HuH-7 (cell line): ENCODE data around the gene SMG1.
"Not testable (repeated sequence)": the region's sequence is repeated elsewhere in the genome, so short reads cannot be mapped to it uniquely, and the experiment has no call there.

Experiments used
- DNase-seq: peaks from one replicate; pipeline ENCODE4 v3.0.0; 2011; ENCODE audit warnings: low spot score

The SMG1 gene

DNA sequence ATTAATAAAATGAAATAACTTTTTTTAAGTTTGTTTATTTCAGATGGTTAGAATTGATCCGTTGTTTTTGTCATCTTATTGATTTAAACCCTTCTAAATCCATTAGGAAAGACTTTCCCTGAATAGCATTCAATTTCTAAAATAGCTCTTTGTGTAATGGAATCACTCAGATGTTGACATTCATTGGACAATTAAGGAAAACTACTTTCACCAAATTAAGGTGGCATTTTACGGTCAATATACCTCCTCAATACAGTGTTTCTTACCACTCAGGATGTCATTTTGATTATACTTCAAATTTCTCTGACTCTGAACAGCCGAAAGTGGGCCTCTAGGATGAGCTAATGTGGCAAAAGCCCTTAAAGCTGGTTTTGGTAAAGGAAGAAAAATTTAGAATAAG, 126.7 kb downstream of the SMG1 start:
- DNase-seq, result no peak

DNA sequence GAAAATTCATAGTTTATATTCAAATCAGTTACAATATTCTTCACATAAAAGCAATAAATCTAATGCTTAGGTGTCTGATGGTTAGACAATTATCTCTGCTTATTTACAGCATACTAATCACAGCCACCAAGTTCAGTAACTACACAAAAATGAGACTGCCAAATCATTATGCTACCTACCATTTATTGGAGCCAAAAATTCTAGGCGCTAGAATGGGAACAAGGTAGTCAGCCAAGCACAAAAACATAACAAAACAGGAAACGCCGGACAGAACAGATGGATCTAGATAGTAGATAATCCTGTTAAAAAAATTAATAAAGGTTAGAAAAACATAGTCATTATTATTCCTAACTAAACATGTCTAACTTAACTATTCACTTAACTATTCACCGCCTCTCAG, 128.5 kb downstream of the SMG1 start:
- DNase-seq, result no peak

DNA sequence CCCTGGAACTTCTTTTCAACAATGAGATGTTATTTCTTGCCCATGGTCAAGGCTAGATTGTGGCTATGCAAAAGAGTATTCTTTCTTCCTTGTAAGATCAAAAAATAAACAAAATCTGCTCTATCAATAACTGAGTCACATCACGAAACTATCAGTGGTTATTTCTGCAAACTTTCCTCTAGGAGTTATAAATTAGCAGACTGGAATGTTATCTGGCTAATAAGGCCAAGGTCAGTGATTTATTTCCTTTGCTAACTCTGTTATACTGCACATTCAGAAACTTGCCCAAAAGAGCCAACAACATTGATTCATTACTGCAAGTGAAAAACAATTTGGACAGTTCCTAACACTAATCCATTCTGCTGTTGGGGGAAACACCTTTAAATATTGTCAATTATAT, 129.8 kb downstream of the SMG1 start:
- DNase-seq, result no peak

DNA sequence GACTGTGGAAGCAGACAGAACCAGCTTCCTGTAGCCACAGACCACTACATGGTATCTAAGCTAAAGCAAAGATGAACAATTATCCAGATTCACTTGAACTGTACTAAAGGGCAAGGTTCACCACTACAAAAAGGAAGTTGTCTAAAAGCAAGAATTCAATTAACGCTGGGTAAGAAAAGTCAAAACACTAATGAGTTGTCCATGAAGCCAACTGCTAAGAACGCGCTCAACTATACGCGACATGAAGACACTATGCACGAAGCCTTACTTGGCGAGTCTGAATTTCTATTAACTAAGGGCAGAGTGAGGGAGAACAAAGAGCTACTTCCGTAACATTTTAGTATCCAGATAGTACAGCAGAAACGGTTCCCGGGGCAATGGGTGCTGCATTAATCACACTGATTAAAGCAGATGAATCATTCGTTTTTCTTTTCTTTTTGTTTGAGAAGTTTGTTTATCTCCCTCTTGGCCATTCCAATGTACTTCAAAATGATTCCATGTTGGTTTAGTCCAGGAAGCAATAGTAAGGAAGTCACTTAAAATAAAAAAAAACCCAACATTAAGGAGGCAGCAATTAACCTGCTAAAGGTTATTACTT, 133.3 kb downstream of the SMG1 start:
- no peak for DNase-seq

DNA sequence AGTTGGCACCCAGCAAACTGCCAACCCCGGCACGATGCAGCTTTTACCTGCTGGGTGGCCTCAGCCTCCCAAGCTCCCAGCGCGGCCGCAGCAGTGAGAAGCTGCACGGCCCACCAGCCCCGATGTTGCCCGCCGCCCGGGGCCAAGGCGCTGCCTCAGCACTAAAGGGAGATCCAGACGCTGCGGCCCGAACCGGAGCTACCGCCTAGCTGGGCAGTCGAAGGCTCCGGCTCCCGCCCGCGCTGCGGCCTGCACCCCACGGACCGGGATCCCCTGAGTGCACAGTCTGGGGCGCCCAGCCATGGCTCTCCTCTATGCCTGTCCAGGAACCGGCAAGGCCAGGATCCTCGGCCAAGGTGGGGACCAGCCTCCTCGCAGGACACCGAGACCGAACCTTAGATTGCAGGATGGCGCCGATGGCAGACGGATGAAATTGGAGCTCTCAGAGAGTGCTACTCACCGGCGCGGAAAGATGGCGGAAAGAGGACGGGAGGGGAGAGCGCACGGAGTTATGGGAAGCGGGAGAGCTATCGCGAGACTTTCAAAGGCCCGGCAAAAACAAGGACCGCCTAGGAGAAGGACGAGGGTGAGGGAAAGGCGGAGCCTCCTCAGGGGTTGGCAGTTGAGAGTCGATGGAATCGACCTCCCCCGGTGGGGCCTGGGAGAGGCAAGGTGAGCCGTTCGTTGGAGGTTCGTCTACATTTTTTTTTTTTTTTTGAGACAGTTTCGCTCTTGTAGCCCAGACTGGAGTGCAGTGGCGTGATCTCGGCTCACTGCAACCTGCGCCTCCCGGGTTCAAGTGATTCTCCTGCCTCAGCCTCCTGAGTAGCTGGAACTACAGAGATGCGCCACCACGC, 136.1 kb downstream of the SMG1 start, which contains the start of gene RPS15A:
Gene RPS15A (minus strand): TSS at position 485 of the 857 bp plus-strand sequence. CDS start 1,221 bp downstream, outside the sequence.
- DNase-seq, result peak; percentile 94

DNA sequence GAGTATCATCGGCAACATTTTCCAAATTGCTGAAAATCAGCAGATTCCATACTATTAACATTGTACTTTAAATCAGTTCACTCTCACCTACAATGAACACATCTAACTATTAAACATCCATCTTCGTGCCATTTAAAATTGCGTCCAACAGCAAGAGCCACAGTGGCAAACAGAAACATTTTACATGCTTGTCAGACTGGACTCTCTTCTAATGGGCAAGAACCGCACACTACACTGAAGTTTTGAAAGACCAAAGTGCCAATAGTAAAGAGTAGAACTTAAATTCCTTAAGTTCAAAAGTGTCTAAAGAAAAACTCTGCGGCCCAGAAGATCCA, 136.7 kb downstream of the SMG1 start:
- DNase-seq, result no peak

DNA sequence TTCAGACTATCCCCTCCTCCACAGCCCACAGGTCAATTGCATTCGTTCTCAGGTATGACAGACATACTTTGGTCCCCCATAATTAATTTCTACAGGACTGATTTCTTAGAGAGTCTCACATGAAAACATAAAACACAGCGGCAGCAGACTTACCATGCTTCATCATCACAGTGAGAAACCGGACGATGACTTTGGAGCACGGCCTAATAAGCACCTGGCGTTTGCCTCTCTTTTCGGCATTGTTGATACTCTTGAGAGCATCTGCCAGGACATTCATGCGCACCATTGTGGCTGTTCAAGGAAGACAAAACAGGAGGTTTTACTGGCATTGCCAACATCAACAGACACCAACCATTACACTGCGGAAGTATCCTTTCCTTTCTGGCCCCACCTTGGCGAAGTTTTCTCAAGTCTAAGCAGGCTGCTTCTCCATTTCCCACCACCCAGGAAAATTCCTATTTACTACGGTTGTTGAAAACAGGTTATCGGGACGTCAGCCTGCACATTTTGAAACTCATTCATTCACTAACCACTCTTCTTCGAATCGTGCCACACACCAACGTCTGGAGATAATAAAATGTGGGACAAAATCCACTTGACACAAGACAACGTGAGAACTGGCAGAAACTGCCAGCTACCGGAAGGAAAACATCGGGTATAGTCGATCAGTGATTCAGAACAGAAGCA, 137.2 kb downstream of the SMG1 start:
- DNase-seq, result no peak

DNA sequence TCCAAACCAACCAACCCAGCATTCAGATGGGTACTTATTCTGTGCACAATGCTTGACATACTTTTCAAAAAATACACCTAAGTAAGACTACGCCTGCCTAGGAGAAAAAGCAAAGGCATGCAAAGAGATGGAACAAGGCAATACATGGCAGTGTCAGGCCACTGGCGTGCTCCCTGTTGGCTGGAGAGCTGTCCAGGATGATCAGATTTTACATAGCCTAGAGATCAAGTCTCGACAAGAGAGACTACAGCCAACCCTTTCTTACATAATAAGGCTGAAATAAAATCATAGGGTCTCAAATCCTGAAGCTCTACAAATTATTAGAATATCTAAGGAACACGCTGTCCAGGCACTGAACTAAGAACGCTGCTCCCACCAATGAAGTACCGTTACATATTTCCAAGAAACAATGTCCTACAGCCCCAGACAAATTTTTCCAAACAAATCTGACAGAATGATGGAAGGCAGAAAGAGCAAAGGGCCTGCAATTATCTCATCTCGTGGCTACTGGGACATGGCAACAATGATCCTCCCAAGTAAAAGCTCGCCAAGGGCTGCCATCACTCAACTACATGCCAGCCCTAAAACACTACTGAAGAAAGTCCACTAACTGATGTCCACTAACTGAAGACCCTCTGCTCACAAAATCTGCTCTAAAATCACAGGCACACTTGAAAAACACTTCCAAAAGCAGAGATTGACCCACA, 141.1 kb downstream of the SMG1 start:
- DNase-seq, result no peak

DNA sequence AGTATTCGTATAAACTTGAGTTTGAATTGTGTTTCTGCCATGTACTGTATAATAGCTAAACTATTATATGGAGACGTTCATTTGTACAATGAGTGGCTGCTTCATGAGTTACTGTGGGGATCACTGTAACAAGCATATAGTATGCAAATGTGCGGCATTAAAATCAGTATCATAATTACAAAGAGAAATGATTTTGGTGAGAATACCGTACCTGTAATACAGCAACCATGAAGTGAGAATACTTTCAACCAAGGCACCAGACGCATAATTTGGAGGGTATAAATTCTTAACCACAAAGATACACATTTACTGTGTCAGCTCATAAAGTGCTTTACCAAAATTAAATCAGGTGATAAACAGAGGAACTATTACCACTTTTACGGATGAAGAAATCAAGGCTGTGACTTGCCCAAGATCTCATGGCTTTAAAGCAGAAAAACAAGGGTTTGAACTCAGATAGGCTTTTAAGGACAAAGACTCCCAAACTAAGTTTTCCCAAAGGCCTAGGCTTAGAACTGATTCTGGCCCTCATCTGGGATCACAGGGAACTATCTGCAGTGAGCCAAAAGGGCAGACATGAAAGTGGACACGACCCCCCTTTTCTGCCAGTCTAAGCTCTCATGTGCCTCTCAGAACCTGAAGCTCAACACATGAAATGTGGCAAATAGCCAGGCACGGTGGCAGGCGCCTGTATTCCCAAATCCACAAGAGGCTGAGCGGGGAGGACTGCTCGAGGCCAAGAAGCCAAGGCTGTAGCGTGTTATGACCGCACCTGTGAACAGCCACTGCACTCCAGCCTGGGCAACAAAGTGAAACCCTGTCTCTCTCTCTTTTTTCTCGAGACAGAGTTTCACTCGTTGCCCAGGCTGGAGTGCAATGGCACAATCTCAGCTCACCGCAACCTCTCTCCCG, 142.5 kb downstream of the SMG1 start:
- DNase-seq, result no peak

DNA sequence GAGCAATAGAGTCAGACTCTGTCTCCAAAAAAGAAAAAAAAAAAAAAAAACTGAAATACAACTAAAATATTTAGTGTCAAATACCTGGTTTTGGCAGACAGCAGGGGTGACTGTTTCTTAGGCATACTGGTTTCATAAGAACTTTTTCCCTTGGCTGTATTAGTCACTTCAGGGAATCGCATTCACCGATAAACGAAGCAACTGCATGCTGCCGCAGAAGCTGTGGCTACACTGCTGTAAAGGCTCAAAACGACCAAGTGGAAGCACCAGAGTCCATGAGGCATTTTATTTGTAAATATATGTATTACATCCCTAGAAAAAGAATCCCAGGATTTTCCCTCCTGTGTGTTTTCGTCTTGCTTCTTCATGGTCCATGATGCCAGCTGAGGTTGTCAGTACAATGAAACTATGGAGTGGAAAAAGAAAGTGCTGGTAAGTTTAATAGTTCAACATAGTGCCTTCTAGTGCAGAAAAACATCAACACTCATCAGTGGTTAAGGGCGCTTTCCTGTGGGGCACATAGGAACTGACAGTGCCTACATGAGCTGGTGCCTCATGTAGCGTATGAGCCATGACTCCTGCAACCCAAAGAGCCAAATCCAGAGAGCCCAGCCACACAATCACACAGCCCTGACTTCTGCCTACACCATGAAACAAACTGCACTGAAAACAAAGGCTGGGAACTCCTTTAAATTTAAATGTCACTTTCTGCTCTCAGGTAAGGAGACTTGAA, 143.3 kb downstream of the SMG1 start:
- no peak for DNase-seq

DNA sequence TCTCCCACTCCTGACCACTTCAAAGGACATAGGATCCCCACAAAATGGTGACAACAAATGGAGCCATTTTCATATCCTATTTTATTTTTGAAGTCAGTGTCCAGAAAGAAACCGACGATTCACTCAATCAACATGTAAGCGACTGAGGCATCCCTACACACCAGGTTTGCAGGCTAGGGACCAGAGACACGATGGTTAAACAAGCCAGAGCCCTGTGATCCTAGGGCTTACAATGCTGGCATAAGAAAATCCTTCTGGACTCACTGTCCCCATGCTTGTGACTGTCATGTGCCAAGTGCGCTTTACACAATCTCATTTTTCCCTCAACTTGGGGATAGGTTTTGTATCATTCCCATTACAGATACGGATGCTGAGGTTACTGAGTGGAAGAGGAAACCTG, 145.0 kb downstream of the SMG1 start:
- not testable (repeated sequence) for DNase-seq

DNA sequence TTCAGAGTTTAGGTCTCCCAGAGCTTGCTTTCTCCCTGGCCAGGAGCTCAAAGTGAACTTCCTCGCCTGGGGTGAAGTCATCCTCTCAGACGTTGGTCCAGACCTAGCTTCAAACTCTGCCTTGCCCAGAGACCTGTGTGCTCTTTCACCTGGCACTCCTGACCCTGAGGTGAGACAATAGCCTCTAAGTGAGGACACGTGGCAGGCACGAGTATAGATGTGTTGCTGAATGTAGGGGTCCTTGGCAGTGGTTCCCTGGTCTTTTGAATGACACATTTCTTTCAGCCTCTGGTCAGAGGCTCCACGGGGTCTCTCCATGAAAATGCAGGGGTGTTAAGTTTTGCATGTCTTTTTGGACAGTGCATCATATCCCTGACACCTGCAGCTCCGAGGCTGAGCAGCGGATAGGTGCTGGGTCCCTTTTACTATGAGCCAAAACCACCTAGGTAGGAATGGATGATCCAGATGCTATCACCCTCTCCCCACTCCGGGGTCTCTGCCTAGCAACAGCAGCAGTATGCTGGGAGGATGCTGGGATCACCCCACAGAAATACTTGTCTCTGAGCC, 145.7 kb downstream of the SMG1 start:
- DNase-seq, result not testable (repeated sequence)

DNA sequence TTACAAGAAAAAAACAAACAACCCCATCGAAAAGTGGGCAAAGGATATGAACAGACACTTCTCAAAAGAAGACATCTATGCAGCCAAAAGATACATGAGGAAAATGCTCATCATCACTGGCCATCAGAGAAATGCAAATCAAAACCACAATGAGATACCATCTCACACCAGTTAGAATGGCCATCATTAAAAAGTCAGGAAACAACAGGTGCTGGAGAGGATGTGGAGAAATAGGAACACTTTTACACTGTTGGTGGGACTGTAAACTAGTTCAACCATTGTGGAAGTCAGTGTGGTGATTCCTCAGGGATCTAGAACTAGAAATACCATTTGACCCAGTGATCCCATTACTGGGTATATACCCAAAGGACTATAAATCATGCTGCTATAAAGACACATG, 148.5 kb downstream of the SMG1 start:
- DNase-seq, result not testable (repeated sequence)

DNA sequence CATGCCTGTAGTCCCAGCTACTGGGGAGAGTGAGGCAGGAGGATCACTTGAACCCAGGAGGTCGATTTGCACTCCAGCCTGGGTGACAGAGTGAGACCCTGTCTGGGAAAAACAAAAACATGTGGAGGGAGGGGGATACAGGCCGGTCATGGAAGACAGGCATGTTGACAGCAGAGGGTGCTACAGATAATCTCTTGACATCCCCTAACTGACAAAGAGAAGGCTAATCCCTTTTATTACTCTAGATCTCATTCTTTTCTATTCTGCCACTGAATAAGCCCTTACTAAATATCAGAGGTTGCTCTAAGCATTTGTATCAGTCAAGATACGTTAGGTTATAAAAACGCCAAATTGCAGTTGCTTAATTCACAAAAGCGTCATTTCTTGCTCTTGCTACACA, 149.9 kb downstream of the SMG1 start:
- DNase-seq, result not testable (repeated sequence)

DNA sequence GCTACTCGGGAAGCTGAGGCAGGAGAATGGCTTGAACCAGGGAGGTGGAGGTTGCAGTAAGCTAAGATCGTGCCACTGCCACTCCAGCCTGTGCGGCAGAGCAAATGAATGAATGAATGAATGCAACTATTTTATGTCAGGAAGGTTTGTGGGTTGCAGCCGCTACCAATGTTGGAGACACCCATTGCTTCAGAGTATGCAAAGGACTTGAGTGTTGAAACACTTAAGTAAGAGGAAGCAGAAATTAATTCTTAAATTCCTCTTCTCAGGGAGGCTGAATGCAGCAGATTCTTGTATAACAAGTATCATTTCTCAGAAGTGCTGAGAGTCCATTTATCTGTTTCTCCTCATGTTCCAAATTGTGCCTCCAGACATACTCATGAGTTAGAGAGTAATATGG, 151.6 kb downstream of the SMG1 start:
- DNase-seq, result not testable (repeated sequence)

DNA sequence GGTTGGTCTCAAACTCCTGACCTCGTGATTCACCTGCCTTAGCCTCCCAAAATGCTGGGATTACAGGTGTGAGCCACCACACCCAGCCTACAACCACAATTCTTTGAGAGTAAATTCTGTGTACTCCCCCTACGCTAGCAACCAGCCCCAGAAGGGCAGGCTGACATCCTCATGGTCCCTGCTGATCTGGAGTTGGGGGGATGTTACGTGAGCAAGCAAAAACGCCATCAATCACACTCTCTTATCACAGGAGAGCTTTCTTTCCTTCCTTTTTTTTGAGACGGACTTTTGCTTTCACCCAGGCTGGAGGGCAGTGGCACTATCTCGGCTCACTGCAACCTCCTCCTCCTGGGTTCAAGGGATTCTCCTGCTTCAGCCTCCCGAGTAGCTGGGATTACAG, 154.0 kb downstream of the SMG1 start:
- not testable (repeated sequence) for DNase-seq

DNA sequence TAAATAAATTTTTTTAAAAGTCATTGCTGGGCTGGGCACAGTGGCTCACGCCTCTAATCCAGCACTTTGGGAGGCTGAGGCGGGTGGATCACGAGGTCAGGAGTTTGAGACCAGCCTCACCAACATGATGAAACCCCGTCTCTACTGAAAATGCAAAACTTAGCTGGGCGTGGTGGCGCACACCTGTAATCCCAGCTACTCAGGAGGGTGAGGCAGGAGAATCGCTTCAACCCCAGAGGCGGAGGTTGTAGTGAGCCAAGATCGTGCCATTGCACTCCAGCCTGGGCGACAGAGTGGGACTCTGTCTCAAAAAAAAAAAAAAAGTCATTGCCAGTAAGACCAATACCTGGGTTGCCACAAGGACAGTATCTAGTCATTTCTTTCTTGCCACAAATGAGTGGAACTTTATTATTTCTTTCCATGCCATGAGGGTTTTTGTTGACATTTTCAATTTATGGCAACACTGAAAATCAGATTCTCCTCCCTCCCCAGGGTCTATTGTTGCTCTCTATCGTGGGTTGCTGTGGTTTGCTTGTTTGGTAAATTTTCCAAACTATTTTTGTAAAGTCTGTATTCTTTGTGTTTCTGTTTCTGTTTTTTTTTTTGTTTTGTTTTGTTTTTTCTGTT, 155.8 kb downstream of the SMG1 start:
- not testable (repeated sequence) for DNase-seq

DNA sequence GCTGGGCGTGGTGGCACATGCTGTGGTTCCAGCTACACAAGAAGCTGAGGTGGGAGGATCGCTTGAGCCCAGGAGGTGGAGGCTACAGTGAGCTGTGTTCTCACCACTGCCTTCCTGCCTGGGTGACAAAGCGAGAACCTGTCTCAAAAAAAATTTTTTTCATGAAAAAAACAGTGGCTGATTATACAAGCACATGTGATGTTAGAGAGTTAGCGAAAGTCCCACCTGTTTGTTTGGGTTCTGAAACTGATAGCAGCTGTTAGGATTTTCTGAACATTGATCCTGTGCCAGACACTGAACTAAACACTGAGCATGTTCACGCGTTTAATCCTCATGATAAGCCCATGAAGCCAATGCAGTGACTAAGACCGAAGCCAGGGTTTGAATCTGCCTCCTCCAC, 159.0 kb downstream of the SMG1 start:
- not testable (repeated sequence) for DNase-seq

DNA sequence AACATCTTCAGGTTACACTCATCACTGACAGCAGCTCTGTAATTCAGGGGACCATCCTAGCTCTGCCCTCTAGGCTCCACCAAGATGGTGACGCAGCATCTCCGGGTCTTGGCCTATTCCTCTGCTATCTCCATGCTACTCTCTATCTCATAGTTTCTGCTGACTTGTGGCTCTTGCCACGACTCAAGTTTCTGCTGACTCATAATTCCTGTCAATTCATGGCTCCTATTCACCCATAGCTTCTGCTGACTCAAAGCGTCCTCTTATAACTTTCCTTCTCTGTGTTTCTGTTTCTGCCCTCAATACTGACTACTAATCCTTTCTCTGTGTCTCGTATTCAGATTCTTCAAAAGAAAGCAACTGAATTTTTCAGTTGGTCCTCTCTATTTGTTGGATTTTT, 163.5 kb downstream of the SMG1 start:
- not testable (repeated sequence) for DNase-seq
